ENCODE measurements around the gene OCRL. TPM values are rescaled to one million over a fixed set of nuclear protein-coding genes. Genes with fewer than 3 reads are reported as not detected.

The OCRL gene
- total RNA-seq, 1 donor from 2014 or later: 20.1 TPM

GRCh38 chrX:129641469-129641868 is 101.4 kb downstream of the OCRL start:
- Histone ChIP-seq H3K27ac (no peak overlapping the region), H3K4me1 (peaks cover 4% of the 10 kb centered on the region), H3K27me3 (ENCODE audit: low read depth) (no peaks in the 10 kb centered on the region), H3K4me3 (no peak overlapping the region), H3K9me3 (no peaks in the 10 kb centered on the region), H3K36me3 (no peaks in the 10 kb centered on the region)
- DNase-seq: no peak
- ATAC-seq: no peak
- no peak for TF ChIP-seq CTCF (IDR thresholded peaks at IDR 0.05)
- intact Hi-C loops (cut with DNase I): no loop called here

GRCh38 chrX:129641941-129642340 is 101.9 kb downstream of the OCRL start:
- no peak for DNase-seq
- no peak for TF ChIP-seq CTCF (IDR thresholded peaks at IDR 0.05)
- H3K9me3 ChIP-seq: no peaks in the 10 kb centered on the region
- no peak for ATAC-seq
- H3K27me3 ChIP-seq (ENCODE audit: low read depth): no peaks in the 10 kb centered on the region
- no peak overlapping the region for H3K4me3 ChIP-seq
- H3K27ac ChIP-seq: no peak overlapping the region
- intact Hi-C loops (cut with DNase I): no loop called here
- peaks cover 4% of the 10 kb centered on the region for H3K4me1 ChIP-seq
- H3K36me3 ChIP-seq: no peaks in the 10 kb centered on the region

Other genes with a start within 250 kb of the OCRL start
- gene SMARCA1, start 16.8 kb upstream of the OCRL start, total RNA-seq: 23.2 TPM
- gene APLN, start 114.7 kb downstream of the OCRL start, total RNA-seq: 4.2 TPM
- gene XPNPEP2, start 198.7 kb downstream of the OCRL start, total RNA-seq: 2.9 TPM
- 74.9 TPM for gene SASH3, start 239.7 kb downstream of the OCRL start, total RNA-seq

All from lower lobe of right lung (tissue), 2 donors.